Fibroblast of the aortic adventitia (primary cell): Measurements from ENCODE around the gene WFDC10A. TPM values are rescaled to one million over a fixed set of nuclear protein-coding genes. Genes with fewer than 3 reads are reported as not detected.
"Not testable (repeated sequence)": the region's sequence is repeated elsewhere in the genome, so short reads cannot be mapped to it uniquely, and the experiment has no call there.

Experiments used
- DNase-seq: peaks from one replicate; pipeline ENCODE4 v3.0.0-alpha.2; 2010; ENCODE audit warnings: low read depth
- H3K4me3 ChIP-seq: 2 replicates; pipeline ENCODE4 v1.5.1; 2011; ENCODE audit warnings: low read depth, mild to moderate bottlenecking, control low read depth, low read length, moderate library complexity
- CTCF ChIP-seq: IDR thresholded peaks from 2 replicates; pipeline ENCODE4 v1.5.1; 2011; ENCODE audit warnings: mild to moderate bottlenecking, low read length, control low read depth, inconsistent platforms; ENCODE audit not compliant: insufficient read depth
- total RNA-seq: library from RNA; depleted of rRNA; stranded (reverse); fragments of >200 nt; gene quantifications from 2 replicates; pipeline ENCODE4 v1.2.3, GENCODE V29; 2012; ENCODE audit warnings: low replicate concordance

WFDC10A gene
- total RNA-seq, 1 donor: not detected

DNA sequence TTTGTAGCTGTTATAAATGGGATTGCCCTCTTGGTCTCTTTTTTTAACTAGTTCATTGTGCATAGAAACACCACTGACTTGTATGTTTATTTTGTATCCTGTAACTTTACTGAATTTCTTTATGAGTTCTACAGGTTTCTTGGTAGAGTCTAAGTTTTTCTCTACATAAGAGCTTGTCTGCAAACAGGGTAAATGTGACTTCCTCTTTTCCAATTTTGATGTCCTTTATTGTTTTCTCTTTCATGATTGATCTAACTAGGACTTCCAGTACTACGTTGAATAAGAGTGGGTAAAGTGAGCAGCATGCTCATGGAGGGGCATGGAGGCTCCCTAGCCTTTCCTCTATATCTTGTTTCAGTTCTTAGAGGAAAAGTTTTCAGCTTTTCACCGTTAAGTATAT lies 3.0 kb upstream of the WFDC10A start:
- DNase-seq: no peak
- TF ChIP-seq CTCF: no peak
- no peak overlapping the region for H3K4me3 ChIP-seq

- no peak for TF ChIP-seq CTCF
- H3K4me3 ChIP-seq: no peak overlapping the region
- no peak for DNase-seq
Measured at GRCh38 chr20:45630371-45630770, 832 bp downstream of the WFDC10A start.

GRCh38 chr20:45631184-45631583 lies 1.6 kb downstream of the WFDC10A start, which contains the start of gene WFDC9:
Gene WFDC9, minus strand, starts transcription at chr20:45631284. Its CDS starts 21,103 bp downstream, at chr20:45610181.
- no peak within 1 kb of the TSS for H3K4me3 ChIP-seq
- no peak for TF ChIP-seq CTCF
- no peak for DNase-seq

DNA sequence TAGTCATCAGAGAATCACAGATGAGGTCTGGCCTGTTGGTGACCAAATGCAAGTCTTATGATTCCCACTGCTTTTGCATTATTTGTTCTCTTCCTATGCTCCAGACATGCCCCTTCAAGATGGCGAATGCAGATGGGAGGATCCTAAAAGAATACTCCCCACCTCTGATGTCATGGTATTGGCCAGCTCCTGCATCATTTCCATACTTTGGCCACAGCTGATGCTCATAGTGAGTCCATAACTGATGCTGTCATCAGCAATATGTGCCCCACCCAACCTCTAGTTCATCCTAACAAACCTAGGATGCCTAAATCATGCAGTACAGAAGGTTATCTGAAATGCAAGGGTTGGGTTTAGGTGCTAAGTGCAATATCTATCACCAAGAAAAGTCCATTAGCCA lies 7.0 kb downstream of the WFDC10A start:
- no peak for DNase-seq
- H3K4me3 ChIP-seq: no peak overlapping the region
- TF ChIP-seq CTCF: no peak

GRCh38 chr20:45639687-45640086 lies 10.1 kb downstream of the WFDC10A start:
- no peak for DNase-seq
- TF ChIP-seq CTCF: no peak
- H3K4me3 ChIP-seq: no peak overlapping the region

DNA sequence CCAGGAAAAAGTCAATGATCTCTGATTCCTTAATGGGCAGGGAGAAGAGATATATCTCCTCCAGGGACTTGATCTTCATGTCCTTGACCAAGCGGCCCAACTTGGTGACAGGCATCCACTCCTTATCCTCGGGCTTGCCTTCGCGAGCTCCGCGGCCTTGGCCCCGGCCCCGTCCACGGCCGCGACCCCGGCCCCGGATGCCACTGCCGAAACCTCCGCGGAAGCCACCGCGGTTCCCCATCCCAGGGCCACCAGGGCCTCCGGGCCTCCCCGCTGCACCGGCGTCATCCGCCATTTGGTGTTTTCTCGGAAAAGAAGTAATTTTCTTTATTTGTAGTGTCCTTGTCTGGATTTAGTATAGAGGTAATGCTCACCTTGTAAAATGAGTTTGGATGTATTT lies 11.5 kb downstream of the WFDC10A start:
- DNase-seq: not testable (repeated sequence)

DNA sequence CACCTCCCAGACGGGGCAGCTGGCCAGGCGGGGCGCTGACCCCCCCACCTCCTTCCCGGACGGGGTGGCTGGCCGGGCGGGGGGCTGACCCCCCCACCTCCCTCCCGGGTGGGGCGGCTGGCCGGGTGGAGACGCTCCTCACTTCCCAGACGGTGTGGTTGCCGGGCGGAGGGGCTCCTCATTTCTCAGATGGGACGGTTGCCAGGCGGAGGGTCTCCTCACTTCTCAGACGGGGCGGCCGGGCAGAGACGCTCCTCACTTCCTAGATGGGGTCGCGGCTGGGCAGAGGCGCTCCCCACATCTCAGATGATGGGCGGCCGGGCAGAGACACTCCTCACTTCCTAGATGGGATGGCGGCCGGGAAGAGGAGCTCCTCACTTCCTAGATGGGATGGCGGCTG lies 16.3 kb downstream of the WFDC10A start:
- DNase-seq, H3K4me3 ChIP-seq: not testable (repeated sequence)

More for the DNA sequence above, 11.5 kb downstream of the WFDC10A start:
- H3K4me3 ChIP-seq: not testable (repeated sequence)

DNA sequence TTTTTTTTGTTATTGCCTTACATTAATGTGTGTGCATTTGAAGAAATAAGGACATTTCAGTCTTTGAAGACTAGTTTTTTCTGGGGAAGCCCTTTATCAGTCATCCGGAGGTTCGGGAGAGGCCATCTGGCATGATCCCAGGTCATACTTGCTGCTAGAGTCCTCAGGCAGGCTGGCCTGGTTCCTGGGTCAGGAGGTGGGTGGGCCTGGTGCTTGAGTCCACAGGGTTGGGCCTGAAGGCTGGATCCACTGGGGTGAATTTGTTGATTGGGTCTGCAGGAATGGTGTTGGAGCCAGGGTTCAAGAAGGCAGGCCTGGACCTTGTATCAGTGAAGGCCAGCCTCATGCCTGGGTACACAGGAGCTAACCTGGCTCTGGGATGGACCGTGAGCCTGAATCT lies 17.3 kb downstream of the WFDC10A start:
- no peak for TF ChIP-seq CTCF
- no peak overlapping the region for H3K4me3 ChIP-seq
- no peak for DNase-seq
